Epidermal melanocyte (primary cell): ENCODE results near the gene POU2F2.

Experiments
- DNase-seq: peaks from one replicate; pipeline ENCODE4 v3.0.0; 2011; ENCODE audit warnings: low spot score; ENCODE audit not compliant: insufficient read length

POU2F2 gene

DNA sequence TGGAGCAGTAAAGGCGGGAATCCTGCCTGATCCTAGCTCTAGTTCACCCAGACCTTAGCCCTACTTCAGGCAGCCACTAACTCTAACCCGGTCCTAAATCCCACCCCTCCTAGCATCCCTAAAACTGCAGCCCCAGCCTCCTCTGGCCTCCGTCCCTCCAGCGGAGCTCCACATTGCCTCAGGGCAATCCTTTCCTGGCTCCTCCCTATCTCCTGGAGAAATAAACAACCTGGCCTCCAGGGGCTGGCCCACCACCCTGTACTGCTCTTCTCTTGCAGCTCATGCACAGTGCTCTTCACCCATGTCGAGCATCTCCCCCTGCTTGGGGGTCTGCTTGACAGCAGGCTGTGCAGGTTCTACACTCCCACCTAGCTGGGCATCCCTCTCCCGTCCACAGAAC lies 6.7 kb downstream of the POU2F2 start:
- DNase-seq, result no peak

DNA sequence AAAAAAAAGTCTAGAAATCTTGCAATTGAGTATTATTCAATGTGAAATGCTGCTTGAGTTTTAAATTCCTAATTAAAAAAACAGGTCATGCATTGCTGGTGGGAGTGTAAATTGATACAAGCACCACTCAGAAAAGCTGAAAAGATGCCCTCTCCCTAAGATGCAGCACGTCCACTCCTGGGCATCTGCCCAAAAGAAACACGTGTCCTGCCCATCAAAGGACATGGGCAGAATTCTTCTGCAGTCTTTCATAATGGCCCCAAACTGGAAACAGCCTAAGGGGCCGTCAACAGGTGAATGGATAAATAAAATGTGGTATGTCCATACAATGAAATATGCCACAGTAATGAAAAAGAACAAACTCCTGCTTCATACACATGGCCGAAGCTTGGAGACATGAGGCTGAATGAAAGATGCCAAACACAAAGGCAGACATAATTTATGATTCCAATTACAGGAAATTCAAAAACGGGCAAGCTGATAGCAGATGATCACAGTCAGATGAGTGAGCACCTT lies 7.8 kb downstream of the POU2F2 start:
- no peak for DNase-seq

DNA sequence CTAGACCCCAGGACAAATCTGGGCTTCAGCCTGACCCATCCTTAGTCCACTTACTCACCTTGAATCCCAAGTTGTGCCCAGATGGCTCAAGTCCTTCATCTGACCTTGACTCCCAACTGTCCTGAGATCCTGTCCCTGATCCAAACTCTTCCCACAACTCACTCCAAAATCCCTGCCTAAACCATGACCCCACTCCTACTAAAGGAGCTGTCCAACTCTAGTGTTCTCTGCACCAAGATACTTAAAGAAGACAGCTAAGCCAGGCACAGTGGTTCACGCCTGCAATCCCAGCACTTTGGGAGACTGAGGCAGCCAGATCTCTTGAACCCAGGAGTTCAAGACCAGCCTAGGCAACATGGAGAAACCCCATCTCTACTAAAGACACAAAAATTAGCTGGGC lies 8.5 kb downstream of the POU2F2 start:
- no peak for DNase-seq

DNA sequence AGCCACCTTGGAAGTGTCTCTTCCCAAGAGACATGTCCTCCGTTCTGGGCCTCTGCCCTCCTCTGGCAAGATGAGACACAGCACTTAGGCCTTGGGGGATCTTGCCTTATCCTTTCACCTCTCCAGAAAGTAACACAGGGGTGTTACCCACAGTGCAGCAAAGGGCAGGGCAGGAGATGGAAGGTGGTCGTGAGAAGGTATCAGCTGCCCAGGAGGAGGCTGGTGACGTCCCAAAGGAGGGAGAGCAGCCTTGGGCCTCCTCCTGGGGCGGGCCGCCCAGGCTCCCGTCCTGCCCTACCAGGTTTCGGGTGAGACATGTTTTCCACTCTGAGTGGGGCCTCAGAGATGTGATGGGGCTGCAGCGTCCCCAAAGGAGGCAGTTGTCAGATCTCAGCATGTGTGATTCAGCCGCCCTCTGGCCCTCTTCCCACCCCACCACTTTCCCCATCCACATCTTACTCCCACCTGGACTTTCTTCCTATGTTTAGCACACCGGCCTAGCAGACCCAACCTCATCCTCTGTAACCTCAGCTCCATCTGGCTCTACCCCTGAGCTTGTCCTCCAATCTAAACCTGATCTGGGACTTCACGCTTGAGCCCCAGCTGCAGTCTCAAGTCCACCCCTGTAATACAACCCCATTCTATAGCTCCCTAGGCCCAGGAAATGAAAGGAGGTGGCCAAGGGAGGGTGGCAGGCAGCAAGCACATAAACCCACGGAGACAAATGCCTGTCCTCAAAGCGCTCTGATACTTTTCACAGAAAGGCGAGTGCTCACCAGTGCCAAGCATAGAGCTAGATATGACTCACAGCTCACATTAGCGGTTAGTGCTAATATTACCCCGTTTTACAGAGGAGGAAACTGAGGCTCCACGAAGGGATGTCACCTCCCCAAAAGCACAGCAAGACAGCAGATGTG lies 9.3 kb downstream of the POU2F2 start:
- DNase-seq, result no peak

DNA sequence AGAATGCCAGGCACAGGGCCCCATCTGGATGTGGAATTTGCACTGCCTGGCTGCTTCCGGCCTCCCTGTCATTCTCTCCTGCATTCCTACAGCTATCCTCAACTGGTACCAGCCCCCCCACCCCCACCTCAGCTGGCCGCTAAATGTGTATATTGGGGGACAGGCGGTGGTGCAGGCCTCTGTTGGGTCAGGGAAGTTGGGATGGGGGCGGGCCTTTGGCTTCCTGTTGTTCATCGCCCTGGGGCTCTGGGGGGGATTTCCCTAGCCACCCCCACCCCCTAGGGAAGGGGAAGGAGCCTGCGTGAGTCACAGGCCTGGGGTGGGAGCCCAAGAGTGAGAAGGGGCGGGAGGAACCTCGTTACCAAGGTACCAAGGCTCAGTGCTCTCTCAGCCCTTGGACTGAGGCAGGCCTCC lies 10.6 kb downstream of the POU2F2 start:
- peak; percentile 67 for DNase-seq

DNA sequence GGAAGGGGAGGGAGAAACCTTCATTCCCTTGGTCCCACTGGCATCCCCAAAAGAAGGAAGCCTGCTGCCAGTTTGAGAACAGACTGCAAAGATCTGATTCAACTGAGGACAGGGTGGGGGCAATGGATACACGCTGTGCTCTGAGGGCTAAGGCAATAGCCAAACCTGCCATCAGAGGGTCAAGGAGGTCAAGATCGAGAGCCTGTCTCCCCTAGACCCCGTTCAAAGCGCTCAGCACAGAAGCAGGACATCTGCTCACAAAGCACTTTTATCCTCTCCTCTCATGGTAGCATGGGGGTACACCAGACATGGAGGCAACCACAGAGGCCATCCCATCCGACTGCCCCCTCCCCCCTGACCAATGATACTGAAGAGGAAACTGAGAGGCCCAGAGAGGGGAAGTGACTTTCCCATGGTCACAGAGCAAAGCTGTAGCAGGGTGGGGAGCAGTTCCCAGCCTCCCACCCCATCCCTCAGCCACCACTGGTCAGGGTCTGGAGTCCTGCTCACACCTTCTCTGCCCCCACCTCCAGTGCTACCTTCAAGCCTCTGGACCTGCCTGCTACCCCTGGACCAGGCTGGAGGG lies 11.1 kb downstream of the POU2F2 start:
- no peak for DNase-seq

DNA sequence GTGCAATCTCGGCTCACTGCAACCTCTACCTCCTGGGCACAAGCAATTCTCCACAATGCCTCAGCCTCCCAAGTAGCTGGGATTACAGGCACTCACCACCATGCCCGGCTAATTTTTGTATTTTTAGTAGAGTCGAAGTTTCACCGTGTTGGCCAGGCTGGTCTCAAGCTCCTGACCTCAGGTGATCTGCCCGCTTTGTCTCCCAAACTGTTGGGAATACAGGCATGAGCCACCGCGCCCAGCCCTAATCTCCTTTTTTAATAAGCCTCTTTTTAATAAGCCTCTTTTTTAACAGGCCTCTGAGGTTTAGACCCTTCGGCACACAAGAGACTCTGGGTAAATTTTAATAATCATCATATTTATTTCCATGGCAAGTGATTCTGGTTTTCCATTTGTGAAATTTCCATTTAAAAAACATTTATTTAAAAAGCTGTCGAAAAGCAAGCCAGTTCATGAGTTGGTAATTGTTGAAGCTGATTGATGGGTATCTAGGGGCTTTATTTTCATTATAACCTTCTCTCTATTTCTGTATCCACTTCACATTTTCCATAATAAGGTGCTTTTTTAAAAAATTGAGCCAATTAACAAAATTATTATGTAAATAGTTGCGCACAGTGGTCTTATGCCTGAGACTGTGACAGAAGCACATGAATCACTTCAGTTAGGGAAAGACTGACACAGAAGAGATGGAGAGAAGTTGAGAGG lies 11.8 kb downstream of the POU2F2 start:
- DNase-seq, result no peak

DNA sequence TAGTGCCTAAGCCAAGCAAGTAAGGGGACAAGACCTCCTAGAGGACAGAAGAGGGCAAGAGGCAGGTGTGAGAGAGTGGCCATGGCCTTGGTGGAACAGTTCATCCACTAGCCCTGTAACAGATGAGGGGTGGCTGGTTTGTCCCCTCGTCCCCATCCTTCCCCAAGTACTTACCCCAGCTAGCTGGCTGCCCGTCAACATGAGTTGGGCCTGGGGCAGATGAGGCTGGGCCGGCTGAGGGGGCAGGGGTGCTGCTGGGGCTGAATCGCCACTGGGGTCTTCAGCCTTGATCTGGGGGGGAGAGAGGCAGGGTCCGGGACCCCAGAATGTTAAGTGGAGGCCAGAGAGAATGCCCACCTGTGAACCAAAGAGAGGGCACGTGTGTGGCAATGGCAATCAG lies 15.2 kb downstream of the POU2F2 start:
- DNase-seq, result no peak

DNA sequence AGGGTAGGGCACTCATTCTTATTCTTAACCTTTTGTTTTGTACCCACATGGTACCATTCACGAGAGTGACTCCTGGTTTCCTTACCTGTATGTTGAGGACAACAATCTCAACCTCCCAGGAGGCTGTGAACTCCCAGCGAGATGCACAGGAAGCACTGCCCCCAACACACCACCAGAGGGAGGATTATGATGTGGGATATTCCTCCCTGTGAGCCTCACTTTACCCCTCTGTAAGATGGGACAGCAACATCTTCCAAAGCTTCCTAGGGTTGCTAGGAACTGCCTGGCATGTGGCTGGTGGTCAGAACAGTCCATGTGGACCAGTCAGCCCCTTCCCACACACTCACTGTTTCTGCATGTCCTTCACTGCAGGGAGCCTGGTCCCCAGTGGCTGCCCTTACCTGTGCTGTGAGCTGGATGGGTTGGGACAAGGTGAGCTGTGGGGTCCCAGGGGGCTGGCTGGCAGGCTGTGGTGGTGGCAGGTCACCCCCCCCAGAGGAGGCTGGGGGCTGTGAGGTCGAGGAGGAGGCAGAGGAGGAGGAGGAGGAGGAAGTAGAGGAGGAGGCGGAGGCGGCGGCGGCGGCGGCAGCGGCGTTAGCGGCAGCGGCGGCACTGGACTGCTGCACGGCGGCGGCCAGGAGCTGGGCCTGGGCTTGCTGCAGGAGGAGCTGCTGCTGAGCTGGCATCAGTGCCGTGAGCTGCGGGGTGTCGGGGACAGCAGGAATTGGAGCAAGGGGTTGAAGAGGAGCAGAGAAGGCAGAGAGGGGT lies 15.8 kb downstream of the POU2F2 start:
- no peak for DNase-seq

DNA sequence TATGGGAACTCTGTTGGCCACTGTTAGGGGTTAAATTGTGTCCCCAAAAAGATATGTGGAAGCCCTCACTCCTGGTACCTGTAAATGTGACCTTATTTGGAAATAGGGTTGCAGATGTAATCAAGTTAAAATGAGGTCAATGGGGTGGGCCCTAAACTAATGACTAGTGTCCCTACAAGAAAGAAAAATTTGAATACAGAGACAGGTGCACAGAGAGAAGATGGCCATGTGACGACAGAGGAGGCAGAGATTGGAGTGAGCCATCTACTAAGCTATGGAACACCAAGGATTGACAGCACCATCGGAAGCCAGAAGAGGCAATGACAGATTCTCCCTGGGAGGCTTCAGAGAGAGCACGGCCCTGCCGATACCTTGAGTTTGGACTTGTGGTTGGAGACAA lies 16.5 kb downstream of the POU2F2 start:
- DNase-seq, result no peak

DNA sequence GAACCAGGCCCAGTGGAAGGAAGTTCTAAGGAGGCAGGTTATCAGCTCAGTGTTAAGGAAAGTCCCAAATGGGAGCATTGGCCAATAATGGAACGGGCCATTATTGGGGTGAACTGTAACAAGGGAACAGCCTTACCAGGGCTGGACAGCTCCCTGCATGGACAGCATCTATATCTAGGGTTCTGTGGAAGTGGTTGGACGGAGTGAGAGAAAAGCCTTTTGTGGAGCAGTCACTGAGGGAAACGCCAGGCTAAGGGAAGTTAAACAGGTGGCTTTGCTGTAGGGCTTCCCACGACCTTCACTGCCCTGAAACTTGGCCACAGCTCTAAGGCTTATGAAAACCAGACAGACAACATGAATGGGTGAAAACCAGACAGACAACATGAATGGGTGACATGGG lies 17.0 kb downstream of the POU2F2 start:
- no peak for DNase-seq

DNA sequence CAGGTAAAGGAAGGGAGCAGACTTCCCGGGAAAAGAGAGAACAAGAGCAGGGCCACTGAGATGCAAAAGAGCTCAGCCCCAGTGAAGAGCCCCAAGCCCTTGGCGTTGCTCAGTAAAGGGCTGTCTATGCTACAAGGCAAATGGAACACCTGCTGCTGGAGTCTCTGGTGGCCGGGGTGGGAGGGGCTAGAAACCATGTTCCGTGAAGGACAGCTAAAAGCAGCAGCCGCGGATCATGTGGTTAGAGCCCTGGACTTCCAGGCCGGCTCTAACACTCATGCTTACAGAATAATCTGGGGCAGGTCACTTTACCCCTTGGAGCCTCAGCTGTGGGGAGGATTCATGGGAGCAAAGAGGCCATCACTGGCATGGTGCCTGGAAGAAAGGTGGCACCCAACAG lies 17.8 kb downstream of the POU2F2 start:
- no peak for DNase-seq

DNA sequence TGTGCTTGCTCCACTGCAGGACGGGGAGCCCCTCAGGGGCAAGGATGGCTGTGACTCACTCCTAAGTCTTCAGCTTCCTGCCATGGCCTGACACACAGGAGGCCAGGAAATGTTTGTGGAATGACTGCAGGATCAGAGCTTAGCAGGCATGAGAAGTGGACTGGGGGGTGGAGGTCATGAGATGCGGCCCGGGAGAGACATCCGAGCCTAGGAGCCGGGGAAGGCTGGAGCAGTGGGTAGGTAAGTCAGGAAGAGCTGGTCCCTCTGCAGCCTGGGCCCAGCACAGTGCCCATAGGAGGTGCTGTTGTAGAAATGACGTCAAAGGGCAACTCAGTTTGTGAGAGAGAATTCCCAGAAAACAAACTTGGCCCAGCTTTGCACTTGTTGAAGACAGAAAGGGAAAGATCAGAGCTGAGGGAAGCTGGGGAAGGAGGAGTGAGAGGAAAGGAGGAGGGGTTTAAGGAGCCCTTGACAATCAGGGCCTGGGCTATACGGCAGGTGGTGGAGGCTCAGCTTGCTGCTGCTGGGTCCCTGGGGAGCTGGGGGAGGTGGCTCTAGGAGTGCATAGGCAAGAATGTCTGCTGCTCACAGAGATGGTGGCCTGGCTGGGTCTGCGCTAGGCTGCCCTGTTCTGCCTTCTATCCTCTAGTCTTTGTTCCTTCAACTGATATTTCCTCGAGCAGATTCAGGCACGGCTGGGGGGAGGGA lies 18.5 kb downstream of the POU2F2 start:
- peak; percentile 83 for DNase-seq

DNA sequence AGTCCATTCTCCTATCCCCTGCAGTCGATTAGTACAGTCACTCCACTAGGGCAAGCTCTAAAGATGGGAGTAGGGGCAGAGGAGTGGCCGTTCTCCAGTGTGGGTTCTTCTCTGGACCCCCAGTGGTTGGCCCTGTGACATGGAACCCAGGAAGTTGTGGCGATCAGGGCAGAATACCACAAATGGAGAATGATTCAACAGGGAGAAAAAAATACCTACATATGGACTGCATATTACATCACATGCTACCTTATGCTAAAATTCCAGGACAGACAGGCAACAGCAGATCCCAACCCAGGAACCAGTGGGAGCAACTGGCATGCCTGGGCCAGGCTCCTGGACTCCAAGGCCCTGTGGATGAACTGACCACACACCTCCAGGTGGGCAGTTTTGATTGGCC lies 20.4 kb downstream of the POU2F2 start:
- DNase-seq, result no peak

DNA sequence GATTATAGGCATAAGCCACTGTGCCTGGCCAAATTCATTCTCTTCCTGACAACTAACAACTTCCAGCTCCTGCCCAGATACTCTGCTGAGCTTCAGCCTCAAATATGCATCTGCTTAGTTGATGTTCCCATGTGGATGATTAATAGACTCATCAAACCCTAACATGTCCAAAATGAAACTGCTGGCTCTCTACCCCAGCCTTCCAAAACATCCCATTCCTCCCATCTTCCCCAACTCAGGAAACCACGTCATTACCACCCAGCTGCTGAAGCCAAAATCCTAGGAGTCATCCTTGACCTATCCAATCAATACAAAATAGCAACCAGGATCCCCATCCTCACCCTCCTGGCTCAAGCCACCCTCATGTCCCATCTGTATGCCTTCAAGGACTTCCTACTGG lies 20.9 kb downstream of the POU2F2 start:
- no peak for DNase-seq

DNA sequence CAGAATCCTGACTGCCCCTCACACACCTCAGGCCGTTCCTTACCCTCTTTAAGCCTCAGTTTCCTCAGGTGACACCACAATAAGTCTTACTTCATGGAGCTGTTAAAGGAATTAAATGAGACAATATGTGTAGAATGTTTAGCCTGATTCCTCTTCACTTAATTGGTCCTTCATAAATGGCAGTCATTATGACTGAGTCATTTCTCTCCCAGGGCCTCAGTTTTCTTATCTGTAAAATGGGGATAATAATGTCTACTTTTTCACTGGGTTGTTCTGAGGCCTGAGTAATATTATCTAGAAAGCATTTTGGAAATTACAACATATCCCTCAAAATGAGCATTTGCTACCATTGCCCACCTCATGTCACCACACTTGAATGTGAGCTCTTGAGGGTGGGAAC lies 21.6 kb downstream of the POU2F2 start:
- DNase-seq, result no peak

DNA sequence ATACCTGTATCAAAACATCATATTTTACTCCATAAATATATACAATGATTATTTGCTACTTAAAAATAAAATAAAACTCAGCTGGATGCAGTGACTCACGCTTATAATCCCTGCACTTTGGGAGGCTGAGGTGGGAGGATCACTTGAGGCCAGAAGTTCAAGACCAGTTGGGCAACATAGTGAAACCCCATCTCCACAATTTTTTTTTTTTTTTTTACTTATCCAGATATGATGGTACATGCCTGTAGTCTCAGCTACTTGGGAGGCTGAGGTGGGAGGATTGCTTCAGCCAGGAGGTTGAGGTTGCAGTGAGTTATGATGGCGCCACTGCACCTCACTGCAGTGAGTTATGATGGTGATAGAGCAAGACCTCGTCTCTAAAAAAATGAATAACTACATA lies 22.4 kb downstream of the POU2F2 start:
- DNase-seq, result no peak

DNA sequence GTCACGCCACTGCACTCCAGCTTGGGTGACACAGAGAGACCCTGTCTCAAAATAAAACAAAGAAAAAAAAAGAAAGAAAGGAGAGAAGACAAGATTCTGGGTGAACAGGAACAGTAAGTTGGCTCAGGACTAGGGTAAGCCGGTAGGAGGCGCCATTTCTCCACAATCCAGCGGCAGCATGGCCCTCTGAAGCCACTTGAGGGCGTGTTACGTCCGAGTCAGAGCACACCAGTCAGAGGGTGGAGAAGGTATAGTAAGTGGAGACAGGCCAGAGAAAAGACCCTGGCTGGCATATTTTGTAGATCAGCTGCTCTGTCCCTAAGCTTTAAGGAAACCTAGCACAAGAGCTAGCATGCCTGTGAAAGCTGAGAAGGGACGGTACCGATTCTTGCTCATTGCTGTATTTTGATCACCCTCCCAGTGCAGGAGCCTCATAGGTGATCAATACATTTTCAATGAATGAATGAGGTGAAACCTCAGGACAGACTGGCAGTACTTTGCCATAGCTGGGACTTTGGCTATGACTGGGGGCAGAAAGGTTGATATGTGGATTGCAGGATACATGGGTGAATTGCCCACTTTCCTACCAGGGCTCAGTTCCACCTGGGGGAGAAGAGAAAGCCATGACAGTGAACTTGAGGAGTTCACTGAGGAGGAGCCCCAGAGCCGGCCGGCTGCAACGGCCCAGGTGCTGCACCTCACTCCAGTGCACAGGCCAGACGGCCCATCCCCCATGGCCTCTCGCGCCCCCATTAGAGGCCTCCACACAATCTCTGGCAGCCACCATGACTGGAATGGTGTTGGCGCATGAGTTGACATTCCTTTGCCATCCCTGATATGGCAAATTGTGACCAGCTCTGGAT lies 23.5 kb downstream of the POU2F2 start:
- DNase-seq, result peak; percentile 87

DNA sequence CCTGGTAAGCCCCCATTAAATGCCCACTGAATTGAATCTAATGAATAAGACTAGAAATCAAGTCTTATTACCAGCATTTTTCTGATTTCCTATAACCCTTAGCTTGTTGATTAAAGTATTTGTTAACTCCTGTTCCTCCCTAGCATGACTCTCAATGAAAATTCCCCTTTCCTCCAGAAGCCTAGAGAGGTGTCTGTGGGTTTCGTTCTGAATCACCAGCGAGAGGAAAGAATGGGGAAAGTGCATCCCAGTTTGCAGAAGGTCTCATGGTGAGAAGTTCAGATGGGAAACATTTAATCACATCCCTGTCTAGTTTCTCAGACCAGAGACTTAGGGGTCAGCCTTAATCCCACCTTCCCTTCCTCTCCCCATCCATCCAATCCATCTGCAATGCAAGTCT lies 26.9 kb downstream of the POU2F2 start:
- no peak for DNase-seq

DNA sequence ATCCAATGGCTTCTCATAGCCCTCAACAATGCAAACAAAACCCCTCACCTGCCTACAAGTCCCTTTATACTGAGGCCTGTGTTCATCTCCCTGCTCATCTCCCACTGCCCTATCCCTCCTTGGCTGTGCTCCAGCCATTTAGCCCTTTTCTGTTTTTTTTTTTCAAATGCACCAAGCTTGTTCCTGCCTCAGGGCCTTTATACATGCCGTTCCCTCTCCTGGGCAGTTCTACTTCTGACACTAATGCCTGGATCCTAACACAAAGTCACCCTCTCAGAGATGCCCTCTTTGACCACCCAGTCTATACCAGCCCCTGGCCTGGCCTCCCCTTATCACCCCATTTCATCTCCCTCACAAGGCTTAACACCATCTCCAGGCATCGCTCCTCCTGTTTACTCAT lies 29.4 kb downstream of the POU2F2 start:
- no peak for DNase-seq
